Measurements from ENCODE around the gene CFAP141. TPM values are rescaled to one million over a fixed set of nuclear protein-coding genes. Genes with fewer than 3 reads are reported as not detected.

Gene CFAP141
- total RNA-seq, 1 experiment from 2014 or later, result not detected

GRCh38 chr1:154159554-154159953 is 46.6 kb downstream of the CFAP141 start:
- Histone ChIP-seq H3K9me3 (ENCODE audit: control insufficient read depth in 1 of 2, insufficient read depth in 1 of 2, low read depth in 1 of 2, low read length in 2 of 2) (no peaks in the 10 kb centered on the region), H3K36me3 (ENCODE audit: control insufficient read depth in 1 of 2, insufficient read depth in 2 of 2, low read length in 2 of 2) (peaks cover 41 to 66% of the 10 kb centered on the region in 2 experiments), H3K27ac (ENCODE audit: low read depth, low read length) (no peak overlapping the region), H3K27me3 (ENCODE audit: insufficient read depth, low read length) (no peaks in the 10 kb centered on the region), H3K79me2 (ENCODE audit: insufficient read depth, low read length) (peaks cover 59% of the 10 kb centered on the region), H3K4me2 (ENCODE audit: low read length) (no peak overlapping the region), H3K9me2 (ENCODE audit: insufficient read depth) (no peaks in the 10 kb centered on the region), H3K4me3 (replicated peaks in 1 of 2; ENCODE audit: low read depth in 1 of 2, low read length in 2 of 2) (no peak overlapping the region), H4K20me1 (ENCODE audit: insufficient read depth) (no peaks in the 10 kb centered on the region), H3K4me1 (ENCODE audit: control insufficient read depth in 1 of 2, insufficient read depth in 2 of 2, low read length in 2 of 2) (no peaks in the 10 kb centered on the region), H3K9ac (ENCODE audit: low read length) (no peak overlapping the region), H2AFZ (ENCODE audit: low read depth, low read length, poor library complexity, severe bottlenecking) (no peak overlapping the region)
- no TSS peak for BruUV-seq (replicated peaks)
- ChIA-PET POLR2A (no interaction called here), RAD21 (ENCODE audit: low non-redundant PET in 1 of 2, low total read pairs in 2 of 2, uncharacterized antibody in 2 of 2, unreplicated experiment in 2 of 2) (no interaction called here), CTCF (no interaction called here)
- no peak for DNase-seq (ENCODE audit: low read depth, low spot score)
- ATAC-seq, result no peak
- no peak for TF ChIP-seq ZFX (IDR thresholded peaks at IDR 0.05)
- no peak for TF ChIP-seq EGR1 (IDR thresholded peaks at IDR 0.05; ENCODE audit: low read depth)
- intact Hi-C loops (cut with micrococcal nuclease), result no loop called here

GRCh38 chr1:154158307-154159125 is 47.6 kb downstream of the CFAP141 start:
- Histone ChIP-seq H3K9me2 (ENCODE audit: insufficient read depth) (no peaks in the 10 kb centered on the region), H3K9me3 (ENCODE audit: control insufficient read depth in 1 of 2, insufficient read depth in 1 of 2, low read depth in 1 of 2, low read length in 2 of 2) (no peaks in the 10 kb centered on the region), H3K27ac (ENCODE audit: low read depth, low read length) (no peak overlapping the region), H3K79me2 (ENCODE audit: insufficient read depth, low read length) (peaks cover 50% of the 10 kb centered on the region), H3K9ac (ENCODE audit: low read length) (no peak overlapping the region), H2AFZ (ENCODE audit: low read depth, low read length, poor library complexity, severe bottlenecking) (no peak overlapping the region), H3K4me1 (ENCODE audit: control insufficient read depth in 1 of 2, insufficient read depth in 2 of 2, low read length in 2 of 2) (no peaks in the 10 kb centered on the region), H4K20me1 (ENCODE audit: insufficient read depth) (no peaks in the 10 kb centered on the region), H3K36me3 (ENCODE audit: control insufficient read depth in 1 of 2, insufficient read depth in 2 of 2, low read length in 2 of 2) (peaks cover 34 to 58% of the 10 kb centered on the region in 2 experiments), H3K27me3 (ENCODE audit: insufficient read depth, low read length) (no peaks in the 10 kb centered on the region), H3K4me2 (ENCODE audit: low read length) (no peak overlapping the region), H3K4me3 (replicated peaks in 1 of 2; ENCODE audit: low read depth in 1 of 2, low read length in 2 of 2) (no peak overlapping the region)
- intact Hi-C loops (cut with micrococcal nuclease), result no loop called here
- no peak for TF ChIP-seq RAD21 (IDR thresholded peaks at IDR 0.05; ENCODE audit: low read depth)
- TF ChIP-seq POLR2AphosphoS5 (IDR thresholded peaks at IDR 0.05; ENCODE audit: low read depth, low read length), result no peak
- TF ChIP-seq REST (IDR thresholded peaks at IDR 0.05; ENCODE audit: low read depth), result no peak
- no peak for TF ChIP-seq ZNF274 (IDR thresholded peaks at IDR 0.05; ENCODE audit: low read depth, low read length)
- TF ChIP-seq EGR1 (IDR thresholded peaks at IDR 0.05; ENCODE audit: low read depth), result no peak
- no peak for TF ChIP-seq JUND (IDR thresholded peaks at IDR 0.05)
- no peak for TF ChIP-seq EZH2 (IDR thresholded peaks at IDR 0.05)
- TF ChIP-seq ELF1 (IDR thresholded peaks at IDR 0.05; ENCODE audit: borderline replicate concordance, low read depth), result no peak
- TF ChIP-seq FOSL1 (IDR thresholded peaks at IDR 0.05; ENCODE audit: low read depth), result no peak
- TF ChIP-seq EZH2phosphoT487 (IDR thresholded peaks at IDR 0.05; ENCODE audit: borderline replicate concordance), result no peak
- RAD21 ChIA-PET (ENCODE audit: low non-redundant PET in 1 of 2, low total read pairs in 2 of 2, uncharacterized antibody in 2 of 2, unreplicated experiment in 2 of 2), result no interaction called here
- DNase-seq (ENCODE audit: low read depth, low spot score), result no peak
- POLR2A ChIA-PET, result no interaction called here
- no peak for ATAC-seq
- CTCF ChIA-PET, result no interaction called here
- no TSS peak for BruUV-seq (replicated peaks)

Measured in HCT116 (cell line).